Neural progenitor cell (in vitro differentiated cells): ENCODE measurements around the gene PIK3CB. TPM values are rescaled to one million over a fixed set of nuclear protein-coding genes. Genes with fewer than 3 reads are reported as not detected.

Experiments
- DNase-seq: peaks from one replicate; pipeline ENCODE4 v3.0.0-alpha.2; 2016; ENCODE audit warnings: low spot score
- H2AFZ ChIP-seq: fragments of 200-600 bp; sonication (generic); replicated peaks from 2 replicates; pipeline ENCODE4 v1.6.1; 2016; ENCODE audit warnings: antibody characterized with exemption
- H3F3A ChIP-seq: fragments of 200-600 bp; sonication (generic); 2 replicates; pipeline ENCODE4 v1.6.1; 2016; ENCODE audit warnings: antibody characterized with exemption, low read depth
- H3K27ac ChIP-seq: fragments of 200-600 bp; sonication (generic); 2 replicates; pipeline ENCODE4 v1.5.1; 2016; ENCODE audit warnings: mild to moderate bottlenecking
- H3K27me3 ChIP-seq: fragments of 200-600 bp; sonication (generic); 2 replicates; pipeline ENCODE4 v1.6.1; 2016; ENCODE audit warnings: mild to moderate bottlenecking, moderate library complexity
- H3K36me3 ChIP-seq: fragments of 200-600 bp; sonication (generic); 2 replicates; pipeline ENCODE4 v1.5.1; 2016
- H3K4me1 ChIP-seq: fragments of 200-600 bp; sonication (generic); 2 replicates; pipeline ENCODE4 v1.6.1; 2016; ENCODE audit warnings: mixed run types
- H3K4me2 ChIP-seq: fragments of 200-600 bp; sonication (generic); 2 replicates; pipeline ENCODE4 v1.6.1; 2016
- H3K4me3 ChIP-seq: fragments of 200-600 bp; sonication (generic); 2 replicates; pipeline ENCODE4 v1.5.1; 2016
- H3K79me2 ChIP-seq: fragments of 200-600 bp; sonication (generic); 2 replicates; pipeline ENCODE4 v1.6.1; 2016; ENCODE audit warnings: low read depth
- H3K9ac ChIP-seq: fragments of 200-600 bp; sonication (generic); 2 replicates; pipeline ENCODE4 v1.6.1; 2016
- H3K9me3 ChIP-seq: fragments of 200-600 bp; sonication (generic); 2 replicates; pipeline ENCODE4 v1.5.1; 2016; ENCODE audit warnings: low read depth
- H4K20me1 ChIP-seq: fragments of 200-600 bp; sonication (generic); 2 replicates; pipeline ENCODE4 v1.6.1; 2016; ENCODE audit warnings: low read depth
- H3K27ac Mint-ChIP-seq: 3 replicates; pipeline ENCODE4 v1.8.0; 2021; ENCODE audit warnings: mixed read lengths
- H3K27me3 Mint-ChIP-seq: 2 replicates; pipeline ENCODE4 v1.8.0; 2022; ENCODE audit warnings: low read depth, mild to moderate bottlenecking, inconsistent platforms, moderate library complexity, mixed read lengths; ENCODE audit not compliant: insufficient read depth
- H3K36me3 Mint-ChIP-seq: 3 replicates; pipeline ENCODE4 v1.8.0; 2021; ENCODE audit warnings: mixed read lengths
- H3K4me1 Mint-ChIP-seq: 3 replicates; pipeline ENCODE4 v1.8.0; 2021; ENCODE audit warnings: mixed read lengths
- H3K4me3 Mint-ChIP-seq: 3 replicates; pipeline ENCODE4 v1.8.0; 2021; ENCODE audit warnings: mild to moderate bottlenecking, moderate library complexity, mixed read lengths
- H3K9me3 Mint-ChIP-seq: 3 replicates; pipeline ENCODE4 v1.8.0; 2020; ENCODE audit warnings: mixed read lengths
- EZH2 ChIP-seq: fragments of 200-600 bp; sonication (generic); IDR thresholded peaks from 2 replicates; pipeline ENCODE4 v1.6.1; 2017; ENCODE audit warnings: antibody characterized with exemption, mild to moderate bottlenecking, moderate library complexity
- EZH2phosphoT487 ChIP-seq: fragments of 200-600 bp; sonication (generic); IDR thresholded peaks from 2 replicates; pipeline ENCODE4 v1.6.1; 2017; ENCODE audit warnings: antibody characterized with exemption
- total RNA-seq: library from RNA; depleted of rRNA; stranded (reverse); fragments of >200 nt; gene quantifications from 2 replicates; pipeline ENCODE4 v1.2.3, GENCODE V29; 2015; ENCODE audit warnings: low replicate concordance
- TF ChIP-seq, protein P1 (sequence below): fragments of 200-600 bp; sonication (generic); IDR thresholded peaks from 2 replicates; pipeline ENCODE4 v1.5.1; 2017; ENCODE audit warnings: antibody characterized with exemption, mild to moderate bottlenecking

The PIK3CB gene
- total RNA-seq, 1 donor from 2014 or later: 17.7 TPM

- peaks cover 3% of the 10 kb centered on the region for H3K27me3 Mint-ChIP-seq
- TF ChIP-seq EZH2: no peak
- TF ChIP-seq EZH2phosphoT487: no peak
- TF ChIP-seq, protein P1, sequence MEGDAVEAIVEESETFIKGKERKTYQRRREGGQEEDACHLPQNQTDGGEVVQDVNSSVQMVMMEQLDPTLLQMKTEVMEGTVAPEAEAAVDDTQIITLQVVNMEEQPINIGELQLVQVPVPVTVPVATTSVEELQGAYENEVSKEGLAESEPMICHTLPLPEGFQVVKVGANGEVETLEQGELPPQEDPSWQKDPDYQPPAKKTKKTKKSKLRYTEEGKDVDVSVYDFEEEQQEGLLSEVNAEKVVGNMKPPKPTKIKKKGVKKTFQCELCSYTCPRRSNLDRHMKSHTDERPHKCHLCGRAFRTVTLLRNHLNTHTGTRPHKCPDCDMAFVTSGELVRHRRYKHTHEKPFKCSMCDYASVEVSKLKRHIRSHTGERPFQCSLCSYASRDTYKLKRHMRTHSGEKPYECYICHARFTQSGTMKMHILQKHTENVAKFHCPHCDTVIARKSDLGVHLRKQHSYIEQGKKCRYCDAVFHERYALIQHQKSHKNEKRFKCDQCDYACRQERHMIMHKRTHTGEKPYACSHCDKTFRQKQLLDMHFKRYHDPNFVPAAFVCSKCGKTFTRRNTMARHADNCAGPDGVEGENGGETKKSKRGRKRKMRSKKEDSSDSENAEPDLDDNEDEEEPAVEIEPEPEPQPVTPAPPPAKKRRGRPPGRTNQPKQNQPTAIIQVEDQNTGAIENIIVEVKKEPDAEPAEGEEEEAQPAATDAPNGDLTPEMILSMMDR: no peak
Measured at GRCh38 chr3:138696666-138697370, 137.9 kb downstream of the PIK3CB start.

DNA sequence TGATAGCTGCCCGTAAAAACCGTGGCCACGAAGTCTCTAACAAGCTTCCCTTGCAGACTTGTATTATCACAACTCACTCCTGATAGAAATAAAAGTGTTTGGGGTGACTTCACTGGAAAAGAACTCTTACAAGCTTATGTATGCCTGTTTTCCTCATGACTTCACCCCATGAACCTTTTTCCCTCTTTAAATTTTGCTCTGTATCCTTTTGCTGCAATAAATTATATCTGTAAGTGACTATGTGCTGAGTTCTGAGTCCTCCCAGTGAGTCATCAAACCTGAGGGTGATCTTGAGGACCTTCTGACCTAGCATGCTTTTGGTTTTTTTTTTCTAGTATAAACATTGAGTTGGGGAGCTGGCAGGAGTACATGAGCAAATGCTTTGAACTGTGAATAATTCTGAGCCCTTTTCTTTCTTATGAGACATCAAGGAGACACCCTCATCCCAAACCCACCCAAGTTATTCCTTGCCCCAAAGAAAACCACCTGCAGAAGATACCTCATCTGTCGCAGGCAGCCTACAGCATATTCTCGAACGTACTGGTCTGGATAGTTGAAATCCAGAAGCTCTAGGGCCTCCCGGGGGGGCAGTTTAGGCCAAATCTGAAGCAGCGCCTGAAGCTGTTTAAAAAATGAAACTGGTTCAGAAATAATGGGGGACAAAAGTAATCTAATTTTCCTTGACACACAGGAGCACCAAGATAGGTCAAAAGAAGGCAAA, 140.3 kb downstream of the PIK3CB start:
- TF ChIP-seq EZH2 (no peak), EZH2phosphoT487 (no peak)
- TF ChIP-seq, protein P1: no peak
- Mint-ChIP-seq H3K27me3 (peaks cover 3% of the 10 kb centered on the region), H3K27ac (peak overlapping the region; percentile 36), H3K4me1 (peaks cover 2% of the 10 kb centered on the region), H3K9me3 (peaks cover 3% of the 10 kb centered on the region), H3K36me3 (peaks cover 3% of the 10 kb centered on the region), H3K4me3 (no peak overlapping the region)
- H3K27me3 ChIP-seq: no peaks in the 10 kb centered on the region
- no peak for DNase-seq
- H3K4me3 ChIP-seq: no peak overlapping the region
- no peak overlapping the region for H3K9ac ChIP-seq
- H3K4me2 ChIP-seq: no peak overlapping the region
- no peak overlapping the region for H3K27ac ChIP-seq
- no peaks in the 10 kb centered on the region for H4K20me1 ChIP-seq
- H3K36me3 ChIP-seq: peaks cover 14% of the 10 kb centered on the region
- H3K9me3 ChIP-seq: no peaks in the 10 kb centered on the region
- no peak overlapping the region for H2AFZ ChIP-seq
- H3F3A ChIP-seq: no peaks in the 10 kb centered on the region
- H3K4me1 ChIP-seq: no peaks in the 10 kb centered on the region
- H3K79me2 ChIP-seq: no peaks in the 10 kb centered on the region

More at GRCh38 chr3:138696666-138697370, 137.9 kb downstream of the PIK3CB start:
- Histone ChIP-seq H4K20me1 (no peaks in the 10 kb centered on the region), H3K9me3 (no peaks in the 10 kb centered on the region), H3K4me3 (no peak overlapping the region), H3K4me1 (no peaks in the 10 kb centered on the region), H3K4me2 (no peak overlapping the region), H3F3A (no peaks in the 10 kb centered on the region), H3K27ac (no peak overlapping the region), H2AFZ (no peak overlapping the region), H3K79me2 (no peaks in the 10 kb centered on the region), H3K27me3 (no peaks in the 10 kb centered on the region), H3K36me3 (peaks cover 16% of the 10 kb centered on the region), H3K9ac (no peak overlapping the region)
- no peak for DNase-seq
- Mint-ChIP-seq H3K9me3 (peaks cover 3% of the 10 kb centered on the region), H3K4me3 (no peak overlapping the region), H3K36me3 (peaks cover 11% of the 10 kb centered on the region), H3K4me1 (peaks cover 2% of the 10 kb centered on the region), H3K27ac (no peak overlapping the region)

- Histone ChIP-seq H3F3A (no peaks in the 10 kb centered on the region), H3K27me3 (no peaks in the 10 kb centered on the region), H2AFZ (no peak overlapping the region), H3K27ac (no peak overlapping the region), H3K4me2 (no peak overlapping the region), H3K4me3 (no peak overlapping the region), H3K36me3 (peaks cover 5% of the 10 kb centered on the region), H3K9ac (no peak overlapping the region), H4K20me1 (no peaks in the 10 kb centered on the region), H3K79me2 (no peaks in the 10 kb centered on the region), H3K9me3 (no peaks in the 10 kb centered on the region), H3K4me1 (no peaks in the 10 kb centered on the region)
- no peaks in the 10 kb centered on the region for H3K36me3 Mint-ChIP-seq
- no peak overlapping the region for H3K27ac Mint-ChIP-seq
- no peaks in the 10 kb centered on the region for H3K27me3 Mint-ChIP-seq
- H3K4me3 Mint-ChIP-seq: no peak overlapping the region
- H3K4me1 Mint-ChIP-seq: peaks cover 2% of the 10 kb centered on the region
- no peak for DNase-seq
- TF ChIP-seq EZH2phosphoT487: no peak
- TF ChIP-seq, protein P1: no peak
- TF ChIP-seq EZH2: no peak
- no peaks in the 10 kb centered on the region for H3K9me3 Mint-ChIP-seq
Measured at GRCh38 chr3:138692152-138692551, 142.6 kb downstream of the PIK3CB start.
